Measurements from ENCODE around the gene TRIM61.
"Not testable (repeated sequence)": the region's sequence is repeated elsewhere in the genome, so short reads cannot be mapped to it uniquely, and the experiment has no call there.

Gene TRIM61

GRCh38 chr4:164977243-164978164 is at the start of gene TRIM61:
TRIM61 (minus strand) TSS chr4:164977657; CDS start chr4:164970002, 7,655 bp downstream.
- DNase-seq = no peak

GRCh38 chr4:165025782-165026181 is 48.3 kb upstream of the TRIM61 start:
- not testable (repeated sequence) for DNase-seq

GRCh38 chr4:165019995-165020394 is 42.5 kb upstream of the TRIM61 start:
- DNase-seq = not testable (repeated sequence)

- no peak for DNase-seq
Measured at GRCh38 chr4:165016971-165017370, 39.5 kb upstream of the TRIM61 start.

GRCh38 chr4:165013691-165014090 is 36.2 kb upstream of the TRIM61 start:
- no peak for DNase-seq

GRCh38 chr4:165011403-165011802 is 33.9 kb upstream of the TRIM61 start:
- DNase-seq = no peak

- DNase-seq = no peak
Measured at GRCh38 chr4:165010991-165011390, 33.5 kb upstream of the TRIM61 start.

- no peak for DNase-seq
Measured at GRCh38 chr4:165010487-165010886, 33.0 kb upstream of the TRIM61 start.

GRCh38 chr4:165009493-165010227 is 32.2 kb upstream of the TRIM61 start:
- no peak for DNase-seq

- no peak for DNase-seq
Measured at GRCh38 chr4:165006886-165007285, 29.4 kb upstream of the TRIM61 start.

- no peak for DNase-seq
Measured at GRCh38 chr4:165006456-165006855, 29.0 kb upstream of the TRIM61 start.

GRCh38 chr4:165005352-165005925 is 28.0 kb upstream of the TRIM61 start:
- DNase-seq = no peak

- DNase-seq = not testable (repeated sequence)
Measured at GRCh38 chr4:165001957-165002356, 24.5 kb upstream of the TRIM61 start.

- DNase-seq = not testable (repeated sequence)
Measured at GRCh38 chr4:164998526-164999080, 21.1 kb upstream of the TRIM61 start.

GRCh38 chr4:164997941-164998340 is 20.5 kb upstream of the TRIM61 start:
- DNase-seq = no peak

- DNase-seq = no peak
Measured at GRCh38 chr4:164997324-164997723, 19.9 kb upstream of the TRIM61 start.

- DNase-seq = not testable (repeated sequence)
Measured at GRCh38 chr4:164996123-164996522, 18.7 kb upstream of the TRIM61 start.

GRCh38 chr4:164990786-164991185 is 13.3 kb upstream of the TRIM61 start:
- not testable (repeated sequence) for DNase-seq

- DNase-seq = no peak
Measured at GRCh38 chr4:164989471-164989870, 12.0 kb upstream of the TRIM61 start.

GRCh38 chr4:164971929-164972328 is 5.5 kb downstream of the TRIM61 start:
- not testable (repeated sequence) for DNase-seq

GRCh38 chr4:164959896-164960295 is 17.6 kb downstream of the TRIM61 start:
- no peak for DNase-seq

GRCh38 chr4:164959421-164959820 is 18.0 kb downstream of the TRIM61 start:
- not testable (repeated sequence) for DNase-seq

All from NCI-H2029 (cell line).